A549 treated with GW870086 at 1 μM for 4 hours (cell line): ENCODE results near the gene CUL3. TPM values are rescaled to one million over a fixed set of nuclear protein-coding genes. Genes with fewer than 3 reads are reported as not detected.

Experiments used
- total RNA-seq: library from RNA; stranded (reverse); fragments of 200-300 nt; extraction: Qiagen RNA extraction; gene quantifications from 5 replicates; pipeline ENCODE4 v1.2.3, GENCODE V29; 2022; ENCODE audit warnings: low read depth

The CUL3 gene
- total RNA-seq: 65.0 to 73.9 TPM (median 71.1 TPM) in 5 replicates

GRCh38 chr2:224585211-224586088 is at the start of gene CUL3:
TSS of gene CUL3 (minus strand) at chr2:224585363. CDS start at chr2:224585009, 354 bp downstream.

Other genes with a start within 250 kb of the CUL3 start
- 0.05 TPM in 1 of 5 replicates, not detected in the others for gene FAM124B, start 183.3 kb downstream of the CUL3 start, total RNA-seq
- gene CCDC195, start 131.0 kb upstream of the CUL3 start, total RNA-seq: not detected in 5 replicates